ENCODE measurements around the gene FLT3.
"Not testable (repeated sequence)": the region's sequence is repeated elsewhere in the genome, so short reads cannot be mapped to it uniquely, and the experiment has no call there.

Gene FLT3

DNA sequence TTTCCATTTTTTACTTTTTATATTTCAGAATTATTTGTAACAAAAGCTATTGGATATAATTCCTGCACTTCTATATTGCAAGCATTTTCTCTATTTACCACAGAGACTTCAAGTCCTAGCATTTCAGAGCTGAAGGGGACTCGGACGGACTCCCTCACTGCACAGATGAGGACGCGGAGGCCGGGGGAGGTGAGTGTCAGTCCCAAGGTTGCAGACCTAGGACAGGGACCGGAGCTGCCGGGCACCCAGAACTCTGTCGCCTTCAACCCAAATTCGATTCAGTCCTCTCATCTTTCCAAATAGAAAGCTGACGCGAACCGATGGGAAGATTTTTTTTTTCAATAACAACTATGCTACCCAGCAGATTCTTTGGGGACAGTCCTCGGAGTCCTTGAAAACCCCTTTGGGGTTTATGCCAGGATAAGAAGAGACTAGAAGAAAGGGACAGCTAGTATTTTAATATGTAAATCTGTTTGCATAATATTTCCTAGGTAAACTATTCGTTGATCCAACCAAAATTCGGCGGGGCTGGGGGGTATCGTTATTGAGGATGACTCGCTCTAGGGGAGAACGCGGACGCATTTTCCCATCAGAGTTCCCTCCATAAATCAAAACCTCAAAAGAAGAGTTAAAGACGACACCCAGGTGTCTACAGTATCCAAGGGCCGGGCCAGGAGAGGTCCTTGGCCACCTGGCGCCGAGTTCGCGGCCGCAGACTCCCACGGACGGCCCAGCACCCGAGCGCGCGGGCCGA lies 803 bp downstream of the FLT3 start:
- no peak for DNase-seq

GRCh38 chr13:28097503-28097902 lies 2.9 kb downstream of the FLT3 start:
- no peak for DNase-seq

- DNase-seq: no peak
These were observed 6.1 kb downstream of the FLT3 start for GRCh38 chr13:28094306-28094705.

- no peak for DNase-seq
These were observed 6.5 kb downstream of the FLT3 start for GRCh38 chr13:28093881-28094280.

DNA sequence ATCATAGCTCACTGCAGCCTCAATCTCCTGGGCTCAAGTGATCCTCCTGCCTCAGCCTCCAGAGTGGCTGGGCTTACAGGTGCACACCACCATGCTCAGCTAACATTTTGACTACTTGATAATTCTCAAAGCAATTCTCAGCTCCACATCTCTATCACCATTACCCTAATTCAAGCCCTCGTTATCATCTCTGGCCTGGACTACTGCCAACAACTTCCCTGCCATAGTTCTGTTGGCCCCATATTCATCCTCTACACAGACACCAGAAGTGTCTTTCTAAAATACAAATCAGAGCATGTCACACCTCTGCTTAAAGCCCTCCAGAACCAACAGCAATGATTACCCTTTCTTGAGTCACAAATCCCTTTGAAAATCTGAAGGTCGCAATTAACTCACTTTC lies 7.9 kb downstream of the FLT3 start:
- no peak for DNase-seq

GRCh38 chr13:28089065-28089464 lies 11.3 kb downstream of the FLT3 start:
- no peak for DNase-seq

DNA sequence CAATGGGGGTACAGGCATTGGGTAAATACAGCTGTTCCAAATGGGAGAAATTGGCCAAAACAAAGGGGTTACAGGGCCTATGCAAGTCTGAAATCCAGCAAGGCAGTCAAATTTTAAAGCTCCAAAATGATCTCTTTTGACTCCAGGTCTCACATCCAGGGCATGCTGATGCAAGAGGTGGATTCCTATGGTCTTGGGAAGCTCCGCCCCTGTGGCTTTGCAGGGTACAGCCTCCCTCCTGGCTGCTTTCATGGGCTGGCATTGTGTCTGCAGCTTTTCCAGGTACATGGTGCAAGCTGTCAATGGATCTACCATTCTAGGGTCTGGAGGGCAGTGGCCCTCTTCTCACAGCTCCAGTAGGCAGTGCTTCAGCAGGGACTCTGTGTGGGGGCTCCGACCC lies 22.6 kb downstream of the FLT3 start:
- not testable (repeated sequence) for DNase-seq

DNA sequence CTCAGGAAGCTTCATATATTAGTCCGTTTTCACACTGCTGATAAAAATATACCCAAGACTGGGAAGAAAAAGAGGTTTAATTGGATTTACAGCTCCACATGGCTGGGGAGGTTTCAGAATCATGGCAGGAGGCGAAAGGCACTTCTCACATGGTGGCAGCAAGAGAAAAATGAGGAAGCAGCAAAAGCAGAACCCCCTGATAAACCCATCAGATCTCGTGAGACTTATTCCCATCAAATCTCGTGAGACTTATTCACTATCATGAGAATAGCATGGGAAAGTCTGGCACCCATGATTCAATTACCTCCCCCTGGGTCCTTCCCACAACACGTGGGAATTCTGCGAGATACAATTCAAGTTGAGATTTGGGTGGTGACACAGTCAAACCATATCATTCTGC lies 23.1 kb downstream of the FLT3 start:
- DNase-seq: no peak

- DNase-seq: no peak
These were observed 29.0 kb downstream of the FLT3 start for GRCh38 chr13:28071424-28071823.

DNA sequence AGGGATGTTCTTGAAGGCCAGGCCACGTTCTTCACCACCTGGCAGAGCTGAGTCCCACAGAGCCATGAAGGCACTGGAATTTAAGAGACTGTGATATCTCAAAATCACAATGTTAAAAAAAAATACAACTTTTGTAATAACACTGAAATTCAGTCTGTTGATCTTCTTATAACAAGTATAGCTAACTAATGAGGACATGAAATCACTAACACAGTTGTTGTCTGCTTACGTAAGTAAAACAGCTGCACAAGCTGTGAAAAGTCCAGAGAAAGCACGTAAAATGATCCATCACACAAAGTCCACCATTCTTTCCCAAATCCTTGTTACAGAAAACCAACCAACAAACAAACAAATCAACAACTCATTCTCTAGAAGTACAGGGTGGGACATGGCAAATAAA lies 32.9 kb downstream of the FLT3 start:
- DNase-seq: no peak

DNA sequence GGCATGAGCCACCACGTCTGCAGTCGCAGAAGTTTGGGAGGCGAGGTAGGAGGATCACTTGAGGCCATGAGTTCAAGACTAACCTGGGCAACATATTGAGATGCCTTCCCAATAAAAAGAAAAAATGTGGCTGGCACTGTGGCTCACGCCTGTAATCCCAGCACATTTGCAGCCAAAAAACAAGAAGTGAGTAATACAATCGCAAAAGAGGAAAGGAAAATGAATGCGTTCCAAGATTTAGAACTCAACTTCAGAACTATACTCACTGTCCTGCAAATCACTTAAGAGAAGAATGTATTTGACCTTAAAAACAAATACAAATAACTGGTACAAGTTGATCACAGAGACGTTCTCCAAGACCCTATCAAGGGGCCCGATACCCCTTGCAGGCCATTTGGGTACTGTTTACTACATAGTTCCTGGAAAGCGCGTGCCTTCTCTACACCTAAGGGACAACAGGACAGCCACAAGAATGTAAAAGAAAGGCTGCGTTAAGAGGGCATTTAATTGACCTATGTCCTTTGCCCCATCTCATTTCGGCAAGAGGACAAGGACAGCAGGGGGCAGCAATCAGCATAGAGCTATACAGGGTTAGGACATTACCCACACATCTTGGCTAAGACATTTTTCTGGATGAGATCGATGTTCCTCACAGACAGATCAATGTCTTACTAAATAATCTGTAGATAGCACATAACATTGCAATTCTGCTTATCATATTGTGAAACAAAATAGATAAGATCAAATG lies 41.3 kb downstream of the FLT3 start:
- peak; percentile 58 for DNase-seq

GRCh38 chr13:28056970-28057712 lies 43.2 kb downstream of the FLT3 start:
- no peak for DNase-seq

- DNase-seq: no peak
These were observed 44.0 kb downstream of the FLT3 start for GRCh38 chr13:28056426-28056825.

DNA sequence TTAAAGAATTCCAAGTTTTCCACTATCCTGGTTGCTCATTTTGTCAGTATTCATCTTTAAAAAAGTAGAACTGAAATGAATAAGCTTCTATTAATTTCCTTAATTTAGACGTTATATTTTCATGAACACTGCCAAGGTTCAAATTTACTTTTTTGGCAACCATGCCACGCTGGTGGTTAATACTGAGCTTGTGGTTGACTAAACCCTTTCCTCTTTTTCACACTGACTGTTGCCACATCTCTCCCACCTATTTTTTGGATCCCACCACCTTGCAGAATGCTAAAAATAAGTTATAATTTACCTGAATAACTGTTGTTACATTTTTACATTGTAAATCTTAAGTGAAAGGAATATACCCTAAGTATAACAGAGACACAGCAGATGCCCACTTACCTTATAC lies 45.0 kb downstream of the FLT3 start:
- DNase-seq: no peak

- no peak for DNase-seq
These were observed 47.4 kb downstream of the FLT3 start for GRCh38 chr13:28052945-28053344.

GRCh38 chr13:28049880-28050875 lies 50.2 kb downstream of the FLT3 start:
- DNase-seq: no peak

DNA sequence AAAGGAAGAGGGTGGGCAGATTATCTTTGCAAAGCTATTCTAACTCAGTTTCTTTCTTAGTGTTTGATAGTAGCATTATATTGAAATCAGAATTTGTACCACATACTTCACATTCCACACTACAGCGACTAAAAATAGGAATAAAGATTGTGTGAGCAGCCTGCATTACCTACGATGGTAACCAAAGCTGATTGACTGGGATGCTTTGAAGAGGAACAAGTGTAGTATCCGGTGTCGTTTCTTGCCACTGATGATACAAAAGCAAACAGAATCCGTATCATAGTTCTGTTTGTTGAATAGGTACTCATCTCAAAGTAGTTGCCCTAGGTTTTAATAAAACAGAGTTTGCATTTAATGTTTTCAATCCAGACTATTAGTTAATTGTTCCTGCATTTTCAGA lies 51.2 kb downstream of the FLT3 start:
- no peak for DNase-seq

DNA sequence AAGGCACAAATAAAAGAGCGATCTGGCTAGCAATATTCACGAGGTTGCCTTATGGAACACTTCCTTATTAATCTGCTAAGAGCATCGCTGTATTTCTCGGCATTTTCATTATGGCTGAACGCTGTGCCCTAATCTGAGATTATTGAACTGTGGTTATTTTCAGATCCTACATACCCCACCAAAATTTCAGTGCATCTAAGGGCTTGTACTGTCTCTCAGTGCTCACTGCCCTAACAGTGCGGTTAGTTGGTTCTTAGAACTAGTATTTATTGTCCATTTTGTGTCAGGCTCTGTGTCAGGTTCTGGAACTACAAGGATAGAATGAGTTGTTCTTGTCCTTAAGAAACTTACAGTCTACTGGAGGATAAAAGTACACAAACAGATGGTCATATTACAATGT lies 51.6 kb downstream of the FLT3 start:
- DNase-seq: no peak

GRCh38 chr13:28047757-28048388 lies 52.5 kb downstream of the FLT3 start:
- no peak for DNase-seq

GRCh38 chr13:28046981-28047380 lies 53.4 kb downstream of the FLT3 start:
- no peak for DNase-seq

DNA sequence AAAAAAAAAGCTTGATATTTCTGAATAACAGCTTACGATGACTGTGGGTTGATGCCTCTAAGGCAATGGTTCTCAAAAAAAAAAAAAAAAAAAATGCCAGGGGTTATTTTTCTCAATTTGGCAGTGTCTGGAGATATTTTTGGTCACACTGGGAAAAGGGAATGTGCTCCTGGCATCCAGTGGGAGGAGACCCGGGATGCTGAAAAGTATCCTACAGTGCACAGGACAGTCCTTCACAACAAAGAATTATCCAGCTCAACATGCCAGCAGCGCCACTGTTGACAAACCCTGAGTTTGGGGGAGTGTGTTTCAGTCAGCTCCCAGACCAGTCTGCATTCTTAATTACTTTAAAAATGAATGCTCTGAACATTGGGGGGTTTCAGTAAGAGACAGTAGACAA lies 54.5 kb downstream of the FLT3 start:
- DNase-seq: no peak

DNA sequence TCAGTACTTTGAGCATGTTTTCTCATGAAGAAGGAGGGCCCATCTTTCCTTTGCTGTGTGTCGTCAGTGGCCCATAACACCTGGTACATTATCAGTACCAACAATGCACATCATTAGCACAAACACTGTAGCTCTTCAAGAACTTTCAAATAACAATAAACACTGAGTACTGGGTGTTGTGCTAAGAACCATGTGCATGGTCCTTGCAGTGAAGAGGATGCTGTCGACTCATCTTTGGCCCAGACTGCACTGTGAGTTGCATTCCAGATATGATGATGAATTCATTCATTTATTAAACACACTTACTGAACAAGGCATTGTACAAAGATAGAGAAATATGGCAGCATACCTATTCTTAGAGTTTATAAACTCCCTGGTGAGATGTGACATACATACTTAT lies 55.8 kb downstream of the FLT3 start:
- no peak for DNase-seq
